ENCODE measurements around the gene DCTPP1. TPM values are rescaled to one million over a fixed set of nuclear protein-coding genes. Genes with fewer than 3 reads are reported as not detected.

DCTPP1 gene
- total RNA-seq, 2 donors from 2014 or later = 3.3 to 15.0 TPM

GRCh38 chr16:30437511-30438046 lies 7.7 kb upstream of the DCTPP1 start:
- H3K4me1 ChIP-seq = peaks cover 9% of the 10 kb centered on the region
- TF ChIP-seq POLR2A (IDR thresholded peaks at IDR 0.05) = no peak
- TF ChIP-seq, protein P1, sequence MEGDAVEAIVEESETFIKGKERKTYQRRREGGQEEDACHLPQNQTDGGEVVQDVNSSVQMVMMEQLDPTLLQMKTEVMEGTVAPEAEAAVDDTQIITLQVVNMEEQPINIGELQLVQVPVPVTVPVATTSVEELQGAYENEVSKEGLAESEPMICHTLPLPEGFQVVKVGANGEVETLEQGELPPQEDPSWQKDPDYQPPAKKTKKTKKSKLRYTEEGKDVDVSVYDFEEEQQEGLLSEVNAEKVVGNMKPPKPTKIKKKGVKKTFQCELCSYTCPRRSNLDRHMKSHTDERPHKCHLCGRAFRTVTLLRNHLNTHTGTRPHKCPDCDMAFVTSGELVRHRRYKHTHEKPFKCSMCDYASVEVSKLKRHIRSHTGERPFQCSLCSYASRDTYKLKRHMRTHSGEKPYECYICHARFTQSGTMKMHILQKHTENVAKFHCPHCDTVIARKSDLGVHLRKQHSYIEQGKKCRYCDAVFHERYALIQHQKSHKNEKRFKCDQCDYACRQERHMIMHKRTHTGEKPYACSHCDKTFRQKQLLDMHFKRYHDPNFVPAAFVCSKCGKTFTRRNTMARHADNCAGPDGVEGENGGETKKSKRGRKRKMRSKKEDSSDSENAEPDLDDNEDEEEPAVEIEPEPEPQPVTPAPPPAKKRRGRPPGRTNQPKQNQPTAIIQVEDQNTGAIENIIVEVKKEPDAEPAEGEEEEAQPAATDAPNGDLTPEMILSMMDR (IDR thresholded peaks at IDR 0.05) = no peak
- H3K4me3 ChIP-seq = no peak overlapping the region
- 12 to 27% methylated on average over 3 of the region's 3 CpGs for WGBS, 2 donors
- intact Hi-C loops (cut with DNase I) = no loop called here
- H3K36me3 ChIP-seq (replicated peaks in 1 of 2; ENCODE audit: insufficient read depth in 1 of 2, low read depth in 2 of 2) = no peaks in the 10 kb centered on the region
- H3K9me3 ChIP-seq = no peaks in the 10 kb centered on the region
- H3K27me3 ChIP-seq = no peaks in the 10 kb centered on the region
- DNase-seq (peak in 2 of 4 donors; percentile 12 to 27), ATAC-seq (peak; percentile 30)
- peak overlapping the region in 1 of 4 donors; percentile 25 for H3K27ac ChIP-seq

DNA sequence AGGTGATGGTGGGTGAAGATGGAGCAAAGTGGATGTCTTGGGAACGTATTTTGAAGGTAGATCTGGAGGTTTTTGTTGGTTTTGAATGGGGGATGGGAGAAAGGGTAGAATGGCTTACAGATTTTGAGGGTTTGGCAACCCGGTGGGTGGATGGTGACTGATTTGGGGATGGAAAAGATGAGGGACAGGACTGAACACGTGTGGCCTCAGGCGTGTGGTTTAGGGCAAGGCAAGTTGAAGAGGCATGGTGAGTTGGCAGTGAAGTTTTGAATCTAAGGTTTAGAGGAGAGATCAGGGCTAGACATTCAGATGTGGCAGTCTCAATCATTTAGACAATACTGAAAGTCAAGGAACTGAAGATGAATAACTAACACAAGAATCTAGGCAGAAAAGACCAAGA lies 5.0 kb upstream of the DCTPP1 start:
- Histone ChIP-seq H3K36me3 (replicated peaks in 1 of 2; ENCODE audit: insufficient read depth in 1 of 2, low read depth in 2 of 2) (no peaks in the 10 kb centered on the region), H3K4me3 (no peak overlapping the region), H3K27ac (no peak overlapping the region), H3K9me3 (no peaks in the 10 kb centered on the region), H3K27me3 (no peaks in the 10 kb centered on the region), H3K4me1 (peaks cover 15% of the 10 kb centered on the region)
- ATAC-seq (no peak), DNase-seq (no peak)
- TF ChIP-seq, protein P1 (IDR thresholded peaks at IDR 0.05) = no peak
- TF ChIP-seq POLR2A (IDR thresholded peaks at IDR 0.05) = no peak
- 39 to 54% methylated on average over 4 of the region's 4 CpGs for WGBS, 2 donors
- intact Hi-C loops (cut with DNase I) = loop anchor here (5.0 kb wide), 1 partner anchor 87 kb away; no protein-coding TSS in a partner anchor

DNA sequence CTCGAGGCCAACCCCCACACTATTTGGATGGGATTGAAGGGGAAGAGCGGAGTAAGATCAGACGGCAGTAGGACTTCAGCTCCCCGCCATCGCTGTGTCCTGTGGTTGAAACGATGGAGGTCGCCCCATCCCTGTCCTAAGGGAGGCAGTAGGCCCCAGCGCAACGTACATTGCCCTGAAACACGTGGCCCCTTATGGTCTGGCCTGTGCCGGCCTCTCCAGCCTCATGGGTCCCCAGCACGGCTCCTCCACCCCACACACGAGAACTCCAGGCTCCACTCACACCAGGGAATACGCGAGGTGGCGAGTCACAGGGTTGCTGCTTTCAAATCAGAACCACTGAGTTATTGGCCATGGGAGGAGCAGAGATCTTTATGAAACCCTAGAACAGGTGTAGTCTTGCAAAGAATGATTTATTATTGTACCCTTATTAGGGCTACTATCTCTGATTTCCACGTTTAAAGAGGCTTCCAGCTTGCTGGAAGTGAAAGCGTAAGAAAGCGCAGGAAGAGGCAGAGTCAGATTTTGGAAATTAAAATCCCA lies 669 bp upstream of the DCTPP1 start:
- TF ChIP-seq POLR2A (IDR thresholded peaks at IDR 0.05) = no peak
- TF ChIP-seq, protein P1 (IDR thresholded peaks at IDR 0.05) = peak in 1 of 7 experiments; percentile 7
- peak; percentile 3 for ATAC-seq
- Histone ChIP-seq H3K4me3 (no peak overlapping the region), H3K36me3 (replicated peaks in 1 of 2; ENCODE audit: insufficient read depth in 1 of 2, low read depth in 2 of 2) (no peaks in the 10 kb centered on the region), H3K27ac (peak overlapping the region; percentile 40 to 76 (median 54)), H3K4me1 (peaks cover 23% of the 10 kb centered on the region), H3K9me3 (no peaks in the 10 kb centered on the region), H3K27me3 (no peaks in the 10 kb centered on the region)
- 54 to 57% methylated on average over 8 to 19 of the region's 19 CpGs for WGBS, 2 donors
- intact Hi-C loops (cut with DNase I) = loop anchor here (5.0 kb wide), 1 partner anchor 92 kb away; no protein-coding TSS in a partner anchor
- no peak for DNase-seq

- TF ChIP-seq, protein P1 (IDR thresholded peaks at IDR 0.05) = no peak
- no peak for TF ChIP-seq POLR2A (IDR thresholded peaks at IDR 0.05)
- Histone ChIP-seq H3K27ac (peak overlapping the region; percentile 32 to 76 (median 60)), H3K4me3 (peak overlapping the region; percentile 42 to 52), H3K9me3 (no peaks in the 10 kb centered on the region), H3K36me3 (replicated peaks in 1 of 2; ENCODE audit: insufficient read depth in 1 of 2, low read depth in 2 of 2) (peaks cover 0 to 1% of the 10 kb centered on the region in 2 donors), H3K4me1 (peaks cover 23% of the 10 kb centered on the region), H3K27me3 (no peaks in the 10 kb centered on the region)
- 1 to 2% methylated on average over 11 of the region's 11 CpGs for WGBS, 2 donors
- DNase-seq (no peak), ATAC-seq (no peak)
- intact Hi-C loops (cut with DNase I) = no loop called here
These were observed 482 bp downstream of the DCTPP1 start for GRCh38 chr16:30429418-30429677.

DNA sequence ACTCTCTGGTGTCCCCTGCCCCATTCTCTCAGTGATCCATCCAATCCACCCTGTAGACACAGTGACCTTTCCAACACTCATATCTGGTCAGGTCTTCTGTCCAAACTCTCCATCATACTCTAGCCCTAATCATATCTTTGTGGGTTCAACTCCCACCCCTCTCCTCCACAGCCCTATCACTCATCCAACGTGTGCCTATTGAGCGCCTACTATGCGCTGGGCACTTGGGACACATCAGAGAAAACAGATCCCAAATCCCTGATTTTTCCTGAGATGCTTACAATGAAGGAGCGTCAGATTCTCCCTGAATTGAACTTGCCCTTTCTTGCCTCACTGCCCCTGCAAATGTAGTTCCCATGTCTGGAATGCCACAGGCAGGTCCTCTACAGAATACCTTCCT lies 1.8 kb downstream of the DCTPP1 start:
- no peak overlapping the region for H3K4me3 ChIP-seq
- H3K36me3 ChIP-seq (replicated peaks in 1 of 2; ENCODE audit: insufficient read depth in 1 of 2, low read depth in 2 of 2) = peaks cover 0 to 7% of the 10 kb centered on the region in 2 donors
- intact Hi-C loops (cut with DNase I) = no loop called here
- ATAC-seq = no peak
- H3K4me1 ChIP-seq = peaks cover 23% of the 10 kb centered on the region
- no peak for DNase-seq
- TF ChIP-seq POLR2A (IDR thresholded peaks at IDR 0.05) = no peak
- TF ChIP-seq, protein P1 (IDR thresholded peaks at IDR 0.05) = no peak
- WGBS, 2 donors = 79 to 80% methylated on average over 4 of the region's 4 CpGs
- no peaks in the 10 kb centered on the region for H3K9me3 ChIP-seq
- no peak overlapping the region for H3K27ac ChIP-seq
- H3K27me3 ChIP-seq = no peaks in the 10 kb centered on the region

Data from body of pancreas (tissue), 4 donors.